ENCODE results near the gene DNAH1. TPM values are rescaled to one million over a fixed set of nuclear protein-coding genes. Genes with fewer than 3 reads are reported as not detected.

DNAH1 gene
- 0.78 to 1.2 TPM (median 0.93 TPM) in 5 replicates for total RNA-seq (2022; extraction: Qiagen RNA extraction)

GRCh38 chr3:52315977-52316764 is at the start of gene DNAH1:
Gene DNAH1 (plus strand): TSS chr3:52316319. CDS start chr3:52322443, 6,124 bp downstream.

GRCh38 chr3:52278510-52279069 is 37.5 kb upstream of the DNAH1 start, which contains the start of gene WDR82:
Gene WDR82 (minus strand): TSS chr3:52278649. CDS start chr3:52278361, 288 bp downstream.

GRCh38 chr3:52444860-52445793 is 129.0 kb downstream of the DNAH1 start, which contains the start of gene SEMA3G:
Gene SEMA3G (minus strand): TSS chr3:52445103. CDS start chr3:52445027, 76 bp downstream.

Other genes starting within 250 kb of the DNAH1 start
- gene POC1A, start 161.9 kb upstream of the DNAH1 start, total RNA-seq (2022; extraction: Qiagen RNA extraction), result 15.1 to 20.8 TPM (median 19.8 TPM) in 5 replicates
- 46.3 to 53.0 TPM (median 51.6 TPM) in 5 replicates for gene ALAS1, start 118.2 kb upstream of the DNAH1 start, total RNA-seq (2022; extraction: Qiagen RNA extraction)
- gene TLR9, start 90.7 kb upstream of the DNAH1 start, total RNA-seq (2022; extraction: Qiagen RNA extraction), result 0.05 to 0.13 TPM in 2 of 5 replicates, not detected in the others
- 64.4 to 82.1 TPM (median 75.0 TPM) in 5 replicates for gene TWF2, start 77.2 kb upstream of the DNAH1 start, total RNA-seq (2022; extraction: Qiagen RNA extraction)
- gene PPM1M, start 70.6 kb upstream of the DNAH1 start, total RNA-seq (2022; extraction: Qiagen RNA extraction), result 4.7 to 6.1 TPM (median 5.1 TPM) in 5 replicates
- 47.6 to 53.3 TPM (median 49.6 TPM) in 5 replicates for gene WDR82, start 37.7 kb upstream of the DNAH1 start, total RNA-seq (2022; extraction: Qiagen RNA extraction)
- 3.4 to 5.1 TPM (median 4.4 TPM) in 5 replicates for gene GLYCTK, start 28.5 kb upstream of the DNAH1 start, total RNA-seq (2022; extraction: Qiagen RNA extraction)
- 30.5 to 41.0 TPM (median 39.4 TPM) in 5 replicates for gene BAP1, start 93.7 kb downstream of the DNAH1 start, total RNA-seq (2022; extraction: Qiagen RNA extraction)
- gene PHF7, start 94.3 kb downstream of the DNAH1 start, total RNA-seq (2022; extraction: Qiagen RNA extraction), result 1.8 to 3.1 TPM (median 2.8 TPM) in 5 replicates
- 0.09 to 0.32 TPM (median 0.17 TPM) in 5 replicates for gene SEMA3G, start 128.8 kb downstream of the DNAH1 start, total RNA-seq (2022; extraction: Qiagen RNA extraction)
- 0.92 to 1.5 TPM (median 1.2 TPM) in 5 replicates for gene TNNC1, start 137.7 kb downstream of the DNAH1 start, total RNA-seq (2022; extraction: Qiagen RNA extraction)
- 11.4 to 16.8 TPM (median 16.1 TPM) in 5 replicates for gene NISCH, start 139.3 kb downstream of the DNAH1 start, total RNA-seq (2022; extraction: Qiagen RNA extraction)
- 0.03 to 0.05 TPM in 2 of 5 replicates, not detected in the others for gene STAB1, start 179.0 kb downstream of the DNAH1 start, total RNA-seq (2022; extraction: Qiagen RNA extraction)
- 76.1 to 109 TPM (median 105 TPM) in 5 replicates for gene NT5DC2, start 217.5 kb downstream of the DNAH1 start, total RNA-seq (2022; extraction: Qiagen RNA extraction)
- 59.6 to 74.1 TPM (median 64.1 TPM) in 5 replicates for gene UQCC5, start 220.3 kb downstream of the DNAH1 start, total RNA-seq (2022; extraction: Qiagen RNA extraction)